OCI-LY1 (cell line): Measurements from ENCODE around the gene FANK1.

Experiments used
- H2AFZ ChIP-seq: fragments of 200-600 bp; sonication (generic), shearing (Covaris generic); 2 replicates; pipeline ENCODE4 v1.6.0; 2014; ENCODE audit warnings: antibody characterized with exemption, mild to moderate bottlenecking, low read length
- H3F3A ChIP-seq: fragments of 200-600 bp; sonication (generic), shearing (Covaris generic); 2 replicates; pipeline ENCODE4 v1.6.0; 2014; ENCODE audit warnings: mild to moderate bottlenecking, antibody characterized with exemption, low read length, moderate library complexity; ENCODE audit not compliant: insufficient read depth
- H3K27ac ChIP-seq: fragments of 200-600 bp; sonication (generic); 2 replicates; pipeline ENCODE4 v1.5.1; 2014; ENCODE audit warnings: low read length, mixed run types, mild to moderate bottlenecking, low read depth; ENCODE audit not compliant: poor library complexity, severe bottlenecking
- H3K27me3 ChIP-seq: fragments of 200-600 bp; sonication (generic); 2 replicates; pipeline ENCODE4 v1.6.0; 2014; ENCODE audit warnings: antibody characterized with exemption, mild to moderate bottlenecking, low read length, moderate library complexity; ENCODE audit not compliant: insufficient read depth
- H3K36me3 ChIP-seq: fragments of 200-600 bp; sonication (generic); 2 replicates; pipeline ENCODE4 v1.6.1; 2014; ENCODE audit warnings: mild to moderate bottlenecking, antibody characterized with exemption, low read length, moderate library complexity, mixed read lengths; ENCODE audit not compliant: insufficient read depth
- H3K4me1 ChIP-seq: fragments of 200-600 bp; sonication (generic); 2 replicates; pipeline ENCODE4 v1.5.1; 2014; ENCODE audit warnings: mild to moderate bottlenecking, low read length, moderate library complexity; ENCODE audit not compliant: insufficient read depth, severe bottlenecking
- H3K4me2 ChIP-seq: fragments of 200-600 bp; sonication (generic), shearing (Covaris generic); 2 replicates; pipeline ENCODE4 v1.6.1; 2014; ENCODE audit warnings: low read length
- H3K4me3 ChIP-seq: fragments of 200-600 bp; sonication (generic); 2 replicates; pipeline ENCODE4 v1.5.1; 2014; ENCODE audit warnings: low read length, low read depth, mild to moderate bottlenecking, mixed read lengths; ENCODE audit not compliant: poor library complexity, severe bottlenecking
- H3K79me2 ChIP-seq: fragments of 200-600 bp; shearing (Covaris generic); 2 replicates; pipeline ENCODE4 v1.6.1; 2016; ENCODE audit warnings: mixed run types, low read length, mixed read lengths; ENCODE audit not compliant: insufficient read depth
- H3K9ac ChIP-seq: fragments of 200-600 bp; sonication (generic), shearing (Covaris generic); 2 replicates; pipeline ENCODE4 v1.6.1; 2014; ENCODE audit warnings: mild to moderate bottlenecking, low read length, mixed read lengths
- H3K9me2 ChIP-seq: fragments of 200-600 bp; sonication (generic), shearing (Covaris generic); 2 replicates; pipeline ENCODE4 v1.6.1; 2014; ENCODE audit warnings: low read depth, mild to moderate bottlenecking, low read length, mixed read lengths
- H3K9me3 ChIP-seq: fragments of 200-600 bp; shearing (Covaris generic); 2 replicates; pipeline ENCODE4 v1.6.1; 2014; ENCODE audit warnings: low read length, mixed read lengths
- H4K20me1 ChIP-seq: fragments of 200-600 bp; sonication (generic), shearing (Covaris generic); 2 replicates; pipeline ENCODE4 v1.6.0; 2016; ENCODE audit warnings: mild to moderate bottlenecking, low read length; ENCODE audit not compliant: insufficient read depth
- EZH2 ChIP-seq: fragments of 200-600 bp; sonication (generic), shearing (Covaris generic); IDR thresholded peaks from 2 replicates; pipeline ENCODE4 v1.8.0; 2017; ENCODE audit warnings: borderline replicate concordance, mixed run types, mild to moderate bottlenecking, antibody characterized with exemption, low read length, moderate library complexity, mixed read lengths
- TF ChIP-seq, protein P1 (sequence below): fragments of 200-600 bp; sonication (generic), shearing (Covaris generic); IDR thresholded peaks from 2 replicates; pipeline ENCODE4 v1.5.1; 2017; ENCODE audit warnings: mild to moderate bottlenecking, antibody characterized with exemption, low read length, moderate library complexity, mixed read lengths

Gene FANK1

GRCh38 chr10:125991392-125991791, 95.0 kb downstream of the FANK1 start:
- no peaks in the 10 kb centered on the region for H3K9me3 ChIP-seq
- H3K27me3 ChIP-seq: no peaks in the 10 kb centered on the region
- no peak overlapping the region for H3K9ac ChIP-seq
- H3K27ac ChIP-seq: no peak overlapping the region
- H4K20me1 ChIP-seq: no peaks in the 10 kb centered on the region
- TF ChIP-seq EZH2: no peak
- TF ChIP-seq, protein P1, sequence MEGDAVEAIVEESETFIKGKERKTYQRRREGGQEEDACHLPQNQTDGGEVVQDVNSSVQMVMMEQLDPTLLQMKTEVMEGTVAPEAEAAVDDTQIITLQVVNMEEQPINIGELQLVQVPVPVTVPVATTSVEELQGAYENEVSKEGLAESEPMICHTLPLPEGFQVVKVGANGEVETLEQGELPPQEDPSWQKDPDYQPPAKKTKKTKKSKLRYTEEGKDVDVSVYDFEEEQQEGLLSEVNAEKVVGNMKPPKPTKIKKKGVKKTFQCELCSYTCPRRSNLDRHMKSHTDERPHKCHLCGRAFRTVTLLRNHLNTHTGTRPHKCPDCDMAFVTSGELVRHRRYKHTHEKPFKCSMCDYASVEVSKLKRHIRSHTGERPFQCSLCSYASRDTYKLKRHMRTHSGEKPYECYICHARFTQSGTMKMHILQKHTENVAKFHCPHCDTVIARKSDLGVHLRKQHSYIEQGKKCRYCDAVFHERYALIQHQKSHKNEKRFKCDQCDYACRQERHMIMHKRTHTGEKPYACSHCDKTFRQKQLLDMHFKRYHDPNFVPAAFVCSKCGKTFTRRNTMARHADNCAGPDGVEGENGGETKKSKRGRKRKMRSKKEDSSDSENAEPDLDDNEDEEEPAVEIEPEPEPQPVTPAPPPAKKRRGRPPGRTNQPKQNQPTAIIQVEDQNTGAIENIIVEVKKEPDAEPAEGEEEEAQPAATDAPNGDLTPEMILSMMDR: no peak
- H3K4me3 ChIP-seq: no peak overlapping the region
- H3K79me2 ChIP-seq: no peaks in the 10 kb centered on the region
- no peaks in the 10 kb centered on the region for H3K36me3 ChIP-seq
- no peak overlapping the region for H3K4me2 ChIP-seq
- H3K4me1 ChIP-seq: no peaks in the 10 kb centered on the region
- H2AFZ ChIP-seq: no peak overlapping the region
- H3K9me2 ChIP-seq: no peaks in the 10 kb centered on the region
- no peaks in the 10 kb centered on the region for H3F3A ChIP-seq

GRCh38 chr10:125992254-125992653, 95.9 kb downstream of the FANK1 start:
- no peaks in the 10 kb centered on the region; the same call in 1 of the 2 replicates for H3K27me3 ChIP-seq
- H2AFZ ChIP-seq: no peak overlapping the region
- H3K36me3 ChIP-seq: no peaks in the 10 kb centered on the region
- H3K9me2 ChIP-seq: no peaks in the 10 kb centered on the region
- H3K4me2 ChIP-seq: no peak overlapping the region
- no peaks in the 10 kb centered on the region for H4K20me1 ChIP-seq
- H3K9me3 ChIP-seq: no peaks in the 10 kb centered on the region
- no peaks in the 10 kb centered on the region for H3K4me1 ChIP-seq
- TF ChIP-seq, protein P1: no peak
- no peak for TF ChIP-seq EZH2
- H3K9ac ChIP-seq: no peak overlapping the region
- H3K79me2 ChIP-seq: no peaks in the 10 kb centered on the region
- H3F3A ChIP-seq: no peaks in the 10 kb centered on the region
- no peak overlapping the region for H3K4me3 ChIP-seq
- no peak overlapping the region for H3K27ac ChIP-seq

GRCh38 chr10:125994601-125995000, 98.2 kb downstream of the FANK1 start:
- TF ChIP-seq, protein P1: no peak
- no peak for TF ChIP-seq EZH2
- no peak overlapping the region for H3K27ac ChIP-seq
- no peaks in the 10 kb centered on the region for H3K36me3 ChIP-seq
- no peaks in the 10 kb centered on the region for H3K4me1 ChIP-seq
- H4K20me1 ChIP-seq: no peaks in the 10 kb centered on the region
- H3F3A ChIP-seq: no peaks in the 10 kb centered on the region
- H3K4me2 ChIP-seq: no peak overlapping the region
- H2AFZ ChIP-seq: no peak overlapping the region
- H3K4me3 ChIP-seq: no peak overlapping the region
- no peak overlapping the region for H3K9ac ChIP-seq
- no peaks in the 10 kb centered on the region for H3K79me2 ChIP-seq
- H3K9me3 ChIP-seq: no peaks in the 10 kb centered on the region
- H3K9me2 ChIP-seq: no peaks in the 10 kb centered on the region
- H3K27me3 ChIP-seq: no peaks in the 10 kb centered on the region; the same call in 1 of the 2 replicates
